ENCODE data around the gene HLA-DQA1. TPM values are rescaled to one million over a fixed set of nuclear protein-coding genes. Genes with fewer than 3 reads are reported as not detected.

HLA-DQA1 gene
- total and polyA plus RNA-seq, 9 of the 15 experiments (the other 6 are each of a cell fraction or from before 2014, with no cell fraction given), result 0.04 to 0.49 TPM; not detected in 7

DNA sequence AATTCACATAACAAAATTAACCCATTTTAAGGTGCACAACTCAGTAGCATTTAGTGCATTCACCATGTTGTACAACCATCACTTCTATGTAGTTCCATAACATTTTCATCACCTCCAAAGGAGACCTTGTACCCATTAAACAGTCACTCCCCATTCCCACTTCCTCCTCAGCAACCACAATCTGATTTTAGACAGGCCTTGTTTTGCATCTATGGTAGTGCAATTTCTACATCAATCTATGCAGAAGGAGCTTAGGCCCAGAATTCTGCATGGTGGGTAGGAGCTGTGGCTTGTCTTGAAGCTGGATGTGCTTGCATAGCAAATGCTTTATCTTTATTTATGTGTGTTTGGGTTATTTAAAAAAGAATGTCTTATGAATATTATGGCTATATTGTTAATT is 13.5 kb upstream of the HLA-DQA1 start (continued):
- TF ChIP-seq, protein P1, sequence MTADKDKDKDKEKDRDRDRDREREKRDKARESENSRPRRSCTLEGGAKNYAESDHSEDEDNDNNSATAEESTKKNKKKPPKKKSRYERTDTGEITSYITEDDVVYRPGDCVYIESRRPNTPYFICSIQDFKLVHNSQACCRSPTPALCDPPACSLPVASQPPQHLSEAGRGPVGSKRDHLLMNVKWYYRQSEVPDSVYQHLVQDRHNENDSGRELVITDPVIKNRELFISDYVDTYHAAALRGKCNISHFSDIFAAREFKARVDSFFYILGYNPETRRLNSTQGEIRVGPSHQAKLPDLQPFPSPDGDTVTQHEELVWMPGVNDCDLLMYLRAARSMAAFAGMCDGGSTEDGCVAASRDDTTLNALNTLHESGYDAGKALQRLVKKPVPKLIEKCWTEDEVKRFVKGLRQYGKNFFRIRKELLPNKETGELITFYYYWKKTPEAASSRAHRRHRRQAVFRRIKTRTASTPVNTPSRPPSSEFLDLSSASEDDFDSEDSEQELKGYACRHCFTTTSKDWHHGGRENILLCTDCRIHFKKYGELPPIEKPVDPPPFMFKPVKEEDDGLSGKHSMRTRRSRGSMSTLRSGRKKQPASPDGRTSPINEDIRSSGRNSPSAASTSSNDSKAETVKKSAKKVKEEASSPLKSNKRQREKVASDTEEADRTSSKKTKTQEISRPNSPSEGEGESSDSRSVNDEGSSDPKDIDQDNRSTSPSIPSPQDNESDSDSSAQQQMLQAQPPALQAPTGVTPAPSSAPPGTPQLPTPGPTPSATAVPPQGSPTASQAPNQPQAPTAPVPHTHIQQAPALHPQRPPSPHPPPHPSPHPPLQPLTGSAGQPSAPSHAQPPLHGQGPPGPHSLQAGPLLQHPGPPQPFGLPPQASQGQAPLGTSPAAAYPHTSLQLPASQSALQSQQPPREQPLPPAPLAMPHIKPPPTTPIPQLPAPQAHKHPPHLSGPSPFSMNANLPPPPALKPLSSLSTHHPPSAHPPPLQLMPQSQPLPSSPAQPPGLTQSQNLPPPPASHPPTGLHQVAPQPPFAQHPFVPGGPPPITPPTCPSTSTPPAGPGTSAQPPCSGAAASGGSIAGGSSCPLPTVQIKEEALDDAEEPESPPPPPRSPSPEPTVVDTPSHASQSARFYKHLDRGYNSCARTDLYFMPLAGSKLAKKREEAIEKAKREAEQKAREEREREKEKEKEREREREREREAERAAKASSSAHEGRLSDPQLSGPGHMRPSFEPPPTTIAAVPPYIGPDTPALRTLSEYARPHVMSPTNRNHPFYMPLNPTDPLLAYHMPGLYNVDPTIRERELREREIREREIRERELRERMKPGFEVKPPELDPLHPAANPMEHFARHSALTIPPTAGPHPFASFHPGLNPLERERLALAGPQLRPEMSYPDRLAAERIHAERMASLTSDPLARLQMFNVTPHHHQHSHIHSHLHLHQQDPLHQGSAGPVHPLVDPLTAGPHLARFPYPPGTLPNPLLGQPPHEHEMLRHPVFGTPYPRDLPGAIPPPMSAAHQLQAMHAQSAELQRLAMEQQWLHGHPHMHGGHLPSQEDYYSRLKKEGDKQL (CRISPR knock-in tag; IDR thresholded peaks at IDR 0.05; ENCODE audit: borderline replicate concordance), result no peak

DNA sequence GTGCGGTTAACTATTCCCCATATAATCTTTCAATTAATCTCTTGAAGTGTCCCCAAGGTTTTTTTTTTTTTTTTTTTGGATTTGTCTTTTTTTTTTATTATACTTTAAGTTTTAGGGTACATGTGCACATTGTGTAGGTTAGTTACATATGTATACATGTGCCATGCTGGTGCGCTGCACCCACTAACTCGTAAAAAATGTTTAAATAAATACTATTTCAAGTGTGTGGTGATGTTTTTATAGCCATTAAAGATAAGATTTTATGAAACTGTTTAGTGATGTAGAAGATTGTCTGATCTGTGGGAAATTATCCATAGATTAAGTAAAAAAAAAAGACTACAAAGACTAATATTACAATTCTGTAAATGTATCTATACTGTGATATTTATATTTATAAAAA is 12.6 kb upstream of the HLA-DQA1 start:
- Histone ChIP-seq H3K4me3 (no peak overlapping the region), H3K27me3 (ENCODE audit: control insufficient read depth in 2 of 2, insufficient read depth in 2 of 2, low read length in 2 of 2) (no peaks in the 10 kb centered on the region), H3K9ac (ENCODE audit: insufficient read depth in 1 of 2, low read depth in 2 of 2, low read length in 2 of 2) (no peak overlapping the region), H3K36me3 (ENCODE audit: control insufficient read depth, insufficient read depth, low read length) (no peaks in the 10 kb centered on the region), H4K20me1 (replicated peaks; ENCODE audit: control insufficient read depth, insufficient read depth, low read length) (no peaks in the 10 kb centered on the region), H3K4me2 (ENCODE audit: insufficient read depth, low read length) (no peak overlapping the region), H3K27ac (ENCODE audit: extremely low read depth, low read depth, low read length) (no peak overlapping the region), H2AFZ (ENCODE audit: low read depth, low read length) (no peak overlapping the region), H3K4me1 (replicated peaks in 1 of 2; ENCODE audit: control insufficient read depth in 2 of 2, insufficient read depth in 2 of 2, low read length in 2 of 2) (no peaks in the 10 kb centered on the region), H3K9me1 (ENCODE audit: control insufficient read depth, insufficient read depth, low read length) (no peaks in the 10 kb centered on the region), H3K79me2 (ENCODE audit: control insufficient read depth, insufficient read depth, low read length) (no peaks in the 10 kb centered on the region), H3K9me3 (replicated peaks; ENCODE audit: control insufficient read depth, insufficient read depth, low read depth, low read length) (no peaks in the 10 kb centered on the region)
- FAIRE-seq (no peak), DNase-seq (ENCODE audit: extremely low read depth in 1 of 4, low spot score in 3 of 4) (no peak), ATAC-seq (no peak)
- CTCF ChIA-PET (ENCODE audit: low intra/inter-chr PET ratio), result no interaction called here
- POLR2A ChIA-PET, result no interaction called here
- BruUV-seq (replicated peaks), result no TSS peak
- intact Hi-C loops (cut with micrococcal nuclease) (no loop called here), in situ Hi-C loops (cut with MboI) (no loop called here)
- 0% methylated on average over 1 of the region's 3 CpGs for WGBS (ENCODE audit: insufficient coverage, low coverage, missing lambda C conversion rate)
- TF ChIP-seq, protein P2, sequence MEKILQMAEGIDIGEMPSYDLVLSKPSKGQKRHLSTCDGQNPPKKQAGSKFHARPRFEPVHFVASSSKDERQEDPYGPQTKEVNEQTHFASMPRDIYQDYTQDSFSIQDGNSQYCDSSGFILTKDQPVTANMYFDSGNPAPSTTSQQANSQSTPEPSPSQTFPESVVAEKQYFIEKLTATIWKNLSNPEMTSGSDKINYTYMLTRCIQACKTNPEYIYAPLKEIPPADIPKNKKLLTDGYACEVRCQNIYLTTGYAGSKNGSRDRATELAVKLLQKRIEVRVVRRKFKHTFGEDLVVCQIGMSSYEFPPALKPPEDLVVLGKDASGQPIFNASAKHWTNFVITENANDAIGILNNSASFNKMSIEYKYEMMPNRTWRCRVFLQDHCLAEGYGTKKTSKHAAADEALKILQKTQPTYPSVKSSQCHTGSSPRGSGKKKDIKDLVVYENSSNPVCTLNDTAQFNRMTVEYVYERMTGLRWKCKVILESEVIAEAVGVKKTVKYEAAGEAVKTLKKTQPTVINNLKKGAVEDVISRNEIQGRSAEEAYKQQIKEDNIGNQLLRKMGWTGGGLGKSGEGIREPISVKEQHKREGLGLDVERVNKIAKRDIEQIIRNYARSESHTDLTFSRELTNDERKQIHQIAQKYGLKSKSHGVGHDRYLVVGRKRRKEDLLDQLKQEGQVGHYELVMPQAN (IDR thresholded peaks at IDR 0.05; ENCODE audit: borderline replicate concordance), result no peak
- no peak for TF ChIP-seq SNRNP70 (optimal IDR thresholded peaks at IDR 0.05; ENCODE audit: low read depth, low read length)
- no peak for TF ChIP-seq U2AF1 (optimal IDR thresholded peaks at IDR 0.05; ENCODE audit: low read depth, low read length)
- no peak for TF ChIP-seq ZSCAN32 (CRISPR knock-in tag; IDR thresholded peaks at IDR 0.05)
- TF ChIP-seq, protein P3, sequence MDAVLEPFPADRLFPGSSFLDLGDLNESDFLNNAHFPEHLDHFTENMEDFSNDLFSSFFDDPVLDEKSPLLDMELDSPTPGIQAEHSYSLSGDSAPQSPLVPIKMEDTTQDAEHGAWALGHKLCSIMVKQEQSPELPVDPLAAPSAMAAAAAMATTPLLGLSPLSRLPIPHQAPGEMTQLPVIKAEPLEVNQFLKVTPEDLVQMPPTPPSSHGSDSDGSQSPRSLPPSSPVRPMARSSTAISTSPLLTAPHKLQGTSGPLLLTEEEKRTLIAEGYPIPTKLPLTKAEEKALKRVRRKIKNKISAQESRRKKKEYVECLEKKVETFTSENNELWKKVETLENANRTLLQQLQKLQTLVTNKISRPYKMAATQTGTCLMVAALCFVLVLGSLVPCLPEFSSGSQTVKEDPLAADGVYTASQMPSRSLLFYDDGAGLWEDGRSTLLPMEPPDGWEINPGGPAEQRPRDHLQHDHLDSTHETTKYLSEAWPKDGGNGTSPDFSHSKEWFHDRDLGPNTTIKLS (IDR thresholded peaks at IDR 0.05; ENCODE audit: borderline replicate concordance, low read depth), result no peak
- TF ChIP-seq SMARCA4 (IDR thresholded peaks at IDR 0.05), result no peak
- TF ChIP-seq PCBP1 (IDR thresholded peaks at IDR 0.05; ENCODE audit: low read depth, low read length, poor library complexity, severe bottlenecking), result no peak
- TF ChIP-seq, protein P4, sequence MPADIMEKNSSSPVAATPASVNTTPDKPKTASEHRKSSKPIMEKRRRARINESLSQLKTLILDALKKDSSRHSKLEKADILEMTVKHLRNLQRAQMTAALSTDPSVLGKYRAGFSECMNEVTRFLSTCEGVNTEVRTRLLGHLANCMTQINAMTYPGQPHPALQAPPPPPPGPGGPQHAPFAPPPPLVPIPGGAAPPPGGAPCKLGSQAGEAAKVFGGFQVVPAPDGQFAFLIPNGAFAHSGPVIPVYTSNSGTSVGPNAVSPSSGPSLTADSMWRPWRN (IDR thresholded peaks at IDR 0.05; ENCODE audit: low read depth), result no peak
- TF ChIP-seq DIDO1 (tag; IDR thresholded peaks at IDR 0.05; ENCODE audit: low read depth), result no peak
- no peak for TF ChIP-seq NBN (IDR thresholded peaks at IDR 0.05; ENCODE audit: low read depth)
- TF ChIP-seq PHF21A (IDR thresholded peaks at IDR 0.05; ENCODE audit: borderline replicate concordance, low read depth), result no peak
